Femur (tissue), 1 donor: ENCODE data around the gene SZT2.
"Not testable (repeated sequence)": the region's sequence is repeated elsewhere in the genome, so short reads cannot be mapped to it uniquely, and the experiment has no call there.

ENCODE experiments used
- DNase-seq: peaks from one replicate; pipeline ENCODE4 v3.0.0-alpha.2; 2017

SZT2 gene

GRCh38 chr1:43392702-43393101 is 3.0 kb downstream of the SZT2 start:
- DNase-seq: no peak

- no peak for DNase-seq
Measured at GRCh38 chr1:43395523-43395922, 5.8 kb downstream of the SZT2 start.

DNA sequence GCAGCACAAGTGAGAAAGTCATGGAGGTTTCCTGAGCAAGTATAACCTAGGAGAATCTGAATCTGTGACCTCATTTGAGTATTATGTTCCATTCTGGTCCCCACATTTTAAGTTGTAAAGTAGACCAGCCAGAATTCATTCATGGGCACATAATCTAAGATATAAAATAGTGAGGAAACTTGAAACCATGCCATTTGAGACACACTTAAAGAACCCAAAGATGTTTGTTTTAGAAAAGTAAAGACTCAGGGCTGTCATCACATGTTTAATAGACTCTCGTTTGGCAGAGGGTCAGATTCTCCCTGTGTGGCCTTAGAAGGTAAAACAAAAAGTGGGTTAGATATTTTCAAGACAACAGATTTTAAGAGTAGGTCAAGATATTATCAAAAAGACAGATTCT is 6.4 kb downstream of the SZT2 start:
- no peak for DNase-seq

DNA sequence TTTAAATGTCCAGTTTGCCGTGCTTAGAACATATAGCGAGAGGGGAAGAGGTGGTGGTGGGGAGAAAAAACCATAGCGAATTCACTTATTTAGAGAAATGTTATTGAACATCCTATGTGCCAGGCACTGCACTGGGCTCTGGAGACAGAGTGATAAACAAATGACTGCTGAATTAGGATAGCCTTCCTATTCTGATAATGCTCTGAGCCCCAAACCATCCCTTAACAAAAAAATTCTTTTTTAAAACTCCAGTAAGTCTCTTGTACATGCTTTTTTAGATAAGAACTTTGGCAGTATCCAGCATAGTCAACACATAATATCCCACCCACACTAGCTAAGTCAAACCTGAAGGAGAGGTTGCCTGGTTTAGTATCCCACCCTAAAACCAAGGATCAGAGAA is 8.5 kb downstream of the SZT2 start:
- no peak for DNase-seq

- DNase-seq: not testable (repeated sequence)
Measured at GRCh38 chr1:43400441-43400840, 10.7 kb downstream of the SZT2 start.

DNA sequence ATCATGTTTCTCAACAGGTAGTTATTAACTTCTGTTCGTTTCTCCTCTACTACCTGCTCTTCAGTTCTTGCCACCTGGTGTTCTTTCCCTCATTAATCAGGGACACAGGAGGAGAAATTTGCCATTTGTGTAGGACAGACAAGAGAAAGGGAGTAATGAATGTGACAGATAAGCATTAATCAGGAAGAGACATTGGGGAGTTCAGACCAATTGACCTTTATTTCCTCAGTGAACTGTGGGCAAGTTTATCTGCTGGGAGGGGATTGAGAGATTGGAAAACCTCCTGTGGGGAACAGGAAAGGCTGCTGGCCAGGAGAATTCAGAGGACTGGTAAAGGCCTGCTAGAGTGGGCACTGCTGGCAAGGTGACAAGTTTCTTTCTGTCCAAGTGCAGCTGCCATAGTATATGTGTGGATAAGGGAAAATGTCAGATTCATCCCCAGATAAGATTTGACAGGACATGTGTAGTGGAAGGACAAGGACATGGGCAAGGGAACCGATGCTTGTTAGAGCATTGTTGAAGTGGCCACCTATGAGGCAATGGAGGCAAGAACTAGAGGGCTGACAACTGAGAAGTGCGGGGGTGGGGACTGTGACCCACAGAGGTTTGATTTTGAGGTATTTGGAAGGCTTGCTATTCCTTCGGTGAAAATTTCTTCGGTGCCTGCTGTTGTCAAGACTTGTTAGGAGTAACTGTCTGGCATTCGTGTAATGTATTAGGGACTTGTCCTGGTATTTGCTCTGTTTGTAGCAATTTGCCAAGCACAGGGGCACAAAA is 12.6 kb downstream of the SZT2 start:
- DNase-seq: no peak

DNA sequence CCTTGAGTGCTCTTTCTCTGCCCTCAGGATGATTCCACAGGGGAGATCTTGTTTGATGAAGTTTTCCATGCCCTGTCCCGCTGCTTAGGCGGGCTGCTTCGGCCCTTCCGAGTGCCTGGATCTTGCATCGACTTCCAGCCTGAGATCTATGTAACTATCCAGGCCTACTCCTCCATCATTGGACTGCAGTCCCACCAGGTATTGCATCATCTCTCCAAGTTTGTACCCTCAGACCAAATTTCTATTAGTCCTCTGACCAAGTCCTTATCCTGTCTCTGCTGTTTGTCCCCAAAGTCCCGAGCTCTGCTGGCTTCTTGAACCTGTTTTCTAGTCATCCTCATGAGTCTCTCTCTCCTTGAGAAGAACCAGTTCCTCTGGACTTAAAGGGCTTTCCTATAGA is 14.7 kb downstream of the SZT2 start:
- no peak for DNase-seq

- DNase-seq: no peak
Measured at GRCh38 chr1:43405219-43405875, 15.6 kb downstream of the SZT2 start.

DNA sequence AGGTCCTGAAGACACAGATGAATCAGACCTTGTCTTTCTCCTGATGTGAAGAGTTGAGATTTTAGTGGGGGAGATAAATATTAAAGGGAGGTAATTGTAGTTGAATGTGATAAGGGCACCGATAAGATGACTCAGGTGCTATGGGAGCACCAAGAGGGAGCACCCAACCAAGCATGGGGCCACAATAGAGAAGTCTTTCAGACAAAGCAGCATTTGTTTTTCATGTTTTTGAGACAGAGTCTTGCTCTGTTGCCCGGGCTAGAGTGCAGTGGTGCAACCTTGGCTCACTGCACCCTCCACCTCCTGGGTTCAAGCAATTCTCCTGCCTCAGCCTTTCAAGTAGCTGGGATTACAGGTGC is 16.2 kb downstream of the SZT2 start:
- no peak for DNase-seq

DNA sequence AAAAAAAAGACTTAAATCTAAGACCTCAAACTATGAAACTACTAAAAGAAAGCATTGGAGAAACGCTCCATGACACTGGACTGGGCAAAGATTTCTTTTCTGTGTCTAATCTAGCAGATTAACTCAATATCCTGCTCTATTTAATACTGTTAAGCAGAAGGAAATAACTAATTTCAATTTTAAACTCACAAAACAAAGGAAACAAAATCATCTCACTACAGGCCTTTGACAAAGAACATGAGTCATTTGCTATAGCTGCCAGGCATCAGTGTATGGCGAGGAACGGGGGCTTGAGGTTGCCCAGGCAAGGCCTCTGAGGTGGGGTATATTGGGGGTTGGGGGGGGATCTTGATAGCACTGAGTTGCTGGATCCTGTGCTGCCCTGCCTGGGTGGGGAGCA is 20.9 kb downstream of the SZT2 start:
- DNase-seq: no peak

DNA sequence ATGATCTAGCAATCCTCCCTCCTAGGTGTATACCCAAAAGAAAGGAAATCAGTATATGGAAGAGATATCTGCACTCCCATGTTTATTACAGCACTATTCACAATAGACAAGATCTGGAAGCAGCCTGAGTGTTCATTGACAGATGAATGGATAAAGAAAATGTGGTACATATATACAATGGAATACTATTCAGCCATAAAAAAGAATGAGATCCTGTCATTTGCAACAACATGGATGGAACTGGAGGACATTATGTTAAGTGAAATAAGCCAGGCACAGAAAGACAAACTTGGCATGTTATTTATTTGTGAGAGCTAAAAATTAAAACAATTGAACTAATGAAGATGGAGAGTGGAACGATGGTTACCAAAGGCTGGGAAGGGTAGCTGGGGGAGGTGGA is 23.7 kb downstream of the SZT2 start:
- DNase-seq: not testable (repeated sequence)

- peak; percentile 55 for DNase-seq
Measured at GRCh38 chr1:43414634-43415223, 25.0 kb downstream of the SZT2 start.

DNA sequence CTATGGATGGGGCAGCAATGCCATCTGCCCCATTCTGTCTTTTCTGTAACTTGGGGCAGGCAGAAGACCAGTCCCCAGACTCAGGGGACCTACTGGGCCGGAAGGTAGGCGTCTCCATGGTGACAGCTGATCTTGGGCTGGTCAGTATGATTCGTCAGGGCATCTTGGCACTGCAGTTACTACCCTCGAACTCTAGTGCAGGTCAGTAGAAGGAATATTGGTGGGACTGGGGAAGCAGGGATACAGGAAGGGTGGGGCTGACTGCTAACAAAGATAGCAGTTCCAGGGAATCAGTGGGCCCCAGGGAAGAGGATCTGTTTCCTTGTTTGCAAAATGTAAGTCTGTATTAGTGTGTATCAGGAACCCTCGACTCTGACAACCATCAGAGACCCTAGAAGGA is 26.2 kb downstream of the SZT2 start:
- no peak for DNase-seq

DNA sequence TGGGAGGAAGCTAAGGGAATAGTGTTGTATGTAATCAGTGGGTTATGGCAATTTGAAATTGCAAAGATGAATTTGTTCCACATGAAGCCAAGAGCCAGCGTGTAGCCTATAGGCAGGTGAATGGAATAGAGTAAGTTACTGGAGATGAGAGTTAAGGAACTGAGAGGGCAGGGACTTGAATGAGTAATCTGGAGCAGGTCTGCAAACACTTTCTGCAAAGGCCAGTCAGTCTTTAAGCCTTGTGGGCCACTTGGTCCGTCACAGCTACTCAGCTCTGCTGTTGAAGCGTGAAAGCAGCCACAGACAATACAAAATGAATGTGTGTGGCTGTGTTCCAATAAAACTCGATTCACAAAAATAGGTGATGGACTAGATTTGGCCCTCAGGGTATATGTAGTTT is 29.2 kb downstream of the SZT2 start:
- no peak for DNase-seq

GRCh38 chr1:43419627-43420425 is 30.1 kb downstream of the SZT2 start:
- DNase-seq: peak; percentile 11

DNA sequence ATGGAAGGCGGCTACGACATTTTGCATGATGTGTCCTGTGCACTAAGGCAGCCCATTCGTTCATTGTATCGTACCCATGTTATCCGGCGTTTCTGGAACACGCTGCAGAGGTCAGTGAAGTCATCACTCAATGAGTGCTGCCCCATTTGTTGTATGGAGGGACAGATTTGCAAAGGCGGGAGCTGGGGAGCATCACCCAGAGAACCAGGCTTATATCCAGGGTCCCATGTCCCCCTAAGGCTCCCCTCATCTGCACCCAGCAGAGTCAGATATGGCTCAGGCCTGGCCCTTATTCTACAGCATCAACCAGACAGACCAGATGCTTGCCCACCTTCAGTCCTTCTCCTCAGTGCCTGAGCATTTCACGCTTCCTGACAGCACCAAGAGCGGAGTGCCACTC is 31.2 kb downstream of the SZT2 start:
- DNase-seq: no peak

DNA sequence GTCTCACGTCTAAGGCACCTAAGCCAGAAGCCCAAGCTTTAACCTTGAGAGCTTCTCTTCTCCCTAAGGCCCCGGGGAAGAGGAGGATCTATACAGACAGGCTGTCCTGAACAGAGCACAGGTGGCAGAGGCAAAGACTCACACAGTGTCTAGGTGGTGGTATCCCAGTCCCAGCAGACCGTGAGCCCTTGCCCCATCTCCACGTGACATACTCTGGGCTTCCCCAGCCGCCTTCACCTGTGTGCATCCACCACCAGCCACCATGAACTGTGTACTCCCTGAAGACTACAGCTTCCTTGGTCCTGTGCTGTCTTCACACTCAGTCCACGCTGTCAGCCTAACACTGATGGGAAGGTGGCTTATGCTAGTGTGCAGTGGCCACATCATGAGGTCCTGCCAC is 31.7 kb downstream of the SZT2 start:
- DNase-seq: no peak

DNA sequence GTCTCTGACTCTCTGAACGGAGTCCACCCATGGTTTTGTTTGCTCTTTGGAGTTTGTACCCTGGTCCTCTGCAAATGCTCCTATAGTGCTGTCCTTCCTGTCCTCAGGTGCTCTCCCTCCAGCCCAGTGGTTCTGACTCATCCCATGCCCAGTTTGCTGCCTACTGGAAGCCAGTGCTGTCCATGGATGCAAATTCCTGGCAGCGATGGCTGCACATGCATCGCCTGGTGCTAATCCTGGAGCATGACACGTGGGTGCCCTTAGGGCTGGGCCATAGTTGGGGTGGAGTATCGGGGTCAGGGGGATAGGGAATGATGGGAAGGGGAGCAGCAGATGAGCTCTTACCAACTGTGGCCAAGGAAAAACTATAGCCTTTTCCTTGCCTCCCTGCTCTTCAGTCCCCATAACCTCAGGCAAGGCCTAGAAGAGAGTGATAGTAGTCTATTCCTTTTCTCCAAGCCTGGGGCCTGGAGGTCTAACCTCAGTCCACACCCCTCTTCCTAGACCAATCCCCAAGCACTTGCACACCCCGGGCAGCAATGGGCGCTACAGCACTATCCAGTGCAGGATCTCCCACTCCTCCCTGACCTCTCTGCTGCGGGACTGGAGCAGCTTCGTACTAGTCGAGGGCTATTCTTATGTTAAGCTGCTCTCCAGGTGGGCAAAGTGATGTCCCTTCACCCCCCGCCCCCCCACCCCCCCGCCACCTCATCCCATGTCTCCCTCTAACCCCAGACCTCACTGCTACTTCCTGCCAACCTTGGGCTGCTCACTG is 32.5 kb downstream of the SZT2 start:
- peak; percentile 12 for DNase-seq

DNA sequence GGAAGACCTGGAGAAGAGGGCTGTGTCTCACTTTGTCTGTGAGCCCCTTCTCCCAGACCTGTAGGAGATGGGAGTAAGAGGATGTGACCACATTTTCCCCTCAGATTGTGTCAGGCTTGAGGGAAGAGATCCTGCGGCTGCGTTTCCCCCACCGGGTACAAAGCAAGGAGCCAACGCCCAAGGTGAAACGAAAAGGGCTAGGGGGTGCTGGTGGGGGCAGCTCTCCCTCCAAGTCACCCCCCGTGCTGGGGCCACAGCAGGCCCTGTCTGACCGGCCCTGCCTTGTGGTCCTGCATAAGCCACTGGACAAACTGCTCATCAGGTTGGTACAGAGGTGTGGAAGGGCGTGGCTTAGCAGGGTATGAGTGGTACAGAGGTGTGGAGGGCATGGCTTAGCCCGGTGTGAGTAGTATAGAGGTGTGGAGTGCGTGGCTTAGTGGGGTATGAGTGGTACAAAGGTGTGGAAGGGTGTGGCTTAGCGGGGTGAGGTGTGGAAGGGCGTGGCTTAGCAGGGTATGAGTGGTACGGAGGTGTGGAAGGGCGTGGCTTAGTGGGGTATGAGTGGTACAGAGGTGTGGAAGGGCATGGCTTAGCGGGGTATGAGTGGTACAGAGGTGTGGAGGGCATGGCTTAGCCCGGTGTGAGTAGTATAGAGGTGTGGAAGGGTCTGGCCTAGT is 33.4 kb downstream of the SZT2 start:
- peak; percentile 13 for DNase-seq

- no peak for DNase-seq
Measured at GRCh38 chr1:43423672-43424550, 34.2 kb downstream of the SZT2 start.

GRCh38 chr1:43425045-43425444 is 35.3 kb downstream of the SZT2 start:
- DNase-seq: no peak
